HG02763 (cell line): Measurements from ENCODE around the gene SMARCE1.

ENCODE experiments used
- ATAC-seq: cut with Tn5 transposase; IDR thresholded peaks from one replicate; pipeline ENCODE4 v1.9.1; 2021; ENCODE audit warnings: mild to moderate bottlenecking, moderate library complexity; ENCODE audit not compliant: unreplicated experiment

Gene SMARCE1

DNA sequence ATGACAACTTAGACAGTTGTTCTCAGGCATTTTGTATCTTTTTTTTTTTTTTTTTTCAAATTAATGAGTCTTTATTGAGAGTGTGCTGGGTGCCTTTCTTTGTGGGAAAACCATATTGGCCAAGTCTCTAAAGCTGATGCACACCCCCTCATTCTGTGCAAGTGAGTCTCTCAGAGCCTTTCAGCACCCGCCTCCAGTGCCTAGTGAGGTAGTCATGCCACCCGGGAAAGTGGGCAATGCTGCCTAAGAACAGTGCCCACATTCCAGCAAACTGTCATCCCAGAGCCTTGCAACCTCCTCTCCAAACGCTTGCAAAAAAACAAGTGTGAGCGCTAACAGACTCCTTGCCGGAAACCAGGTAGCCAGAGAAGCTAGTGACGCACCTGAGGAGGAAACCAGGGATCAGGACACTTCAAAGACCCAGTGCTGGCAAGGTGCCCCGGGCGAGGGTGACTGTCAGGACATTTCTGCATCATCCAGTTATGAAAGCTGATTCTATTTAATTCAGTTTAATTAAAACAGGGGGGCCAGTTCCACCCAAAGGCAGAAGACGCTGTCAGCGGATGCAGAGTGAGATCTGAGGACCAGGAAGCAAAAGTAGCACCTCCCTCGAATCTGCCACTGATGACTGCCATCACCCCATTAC is 34.9 kb downstream of the SMARCE1 start:
- no peak for ATAC-seq

DNA sequence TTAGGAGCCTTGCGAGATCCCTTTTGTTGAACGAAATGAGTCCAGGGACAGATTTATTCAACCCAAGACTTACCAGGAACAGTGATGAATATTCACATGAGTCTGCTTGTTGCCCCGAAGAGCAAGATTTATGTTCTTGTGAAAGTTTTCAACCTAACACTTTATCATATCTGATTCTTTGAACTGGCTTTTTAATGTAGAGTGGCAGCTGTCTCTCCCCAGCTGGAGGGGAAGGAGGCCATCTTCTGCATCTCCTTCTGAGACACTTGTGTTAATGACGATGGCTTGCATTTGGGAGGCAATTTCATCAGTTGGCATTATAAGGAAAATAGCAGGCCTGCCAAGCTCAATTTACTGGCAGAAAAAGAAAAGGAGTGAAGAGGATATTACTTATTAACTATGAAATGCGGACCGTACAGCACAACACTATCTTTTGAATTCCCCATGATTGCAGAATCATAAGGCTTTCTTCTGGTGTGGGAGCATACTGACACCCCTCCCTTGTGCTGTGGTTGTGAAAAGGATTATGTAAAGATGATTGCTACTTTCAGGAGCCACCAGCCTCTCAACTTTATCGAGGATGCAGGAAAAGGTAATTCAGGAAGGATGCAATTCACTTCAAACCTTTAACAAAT is 35.7 kb downstream of the SMARCE1 start:
- no peak for ATAC-seq

DNA sequence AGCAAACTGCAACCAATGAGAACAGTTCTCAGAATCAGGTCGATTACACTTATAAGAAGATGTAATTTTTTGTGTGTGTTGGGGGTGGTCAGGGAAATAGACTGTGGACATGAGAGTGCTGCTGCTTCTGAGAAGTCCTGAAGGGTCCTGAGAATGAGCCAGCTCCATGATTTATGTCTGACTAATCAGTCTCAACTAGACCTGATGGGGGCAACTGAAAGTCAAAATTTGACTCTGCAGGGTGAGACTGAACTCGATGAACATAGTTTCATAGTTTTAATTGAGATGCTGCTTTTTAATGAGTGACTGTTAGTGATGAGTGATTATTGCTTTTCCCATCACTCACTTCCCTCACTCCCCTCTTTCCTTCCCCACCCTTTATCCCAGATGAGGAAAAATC is 37.3 kb downstream of the SMARCE1 start:
- no peak for ATAC-seq

DNA sequence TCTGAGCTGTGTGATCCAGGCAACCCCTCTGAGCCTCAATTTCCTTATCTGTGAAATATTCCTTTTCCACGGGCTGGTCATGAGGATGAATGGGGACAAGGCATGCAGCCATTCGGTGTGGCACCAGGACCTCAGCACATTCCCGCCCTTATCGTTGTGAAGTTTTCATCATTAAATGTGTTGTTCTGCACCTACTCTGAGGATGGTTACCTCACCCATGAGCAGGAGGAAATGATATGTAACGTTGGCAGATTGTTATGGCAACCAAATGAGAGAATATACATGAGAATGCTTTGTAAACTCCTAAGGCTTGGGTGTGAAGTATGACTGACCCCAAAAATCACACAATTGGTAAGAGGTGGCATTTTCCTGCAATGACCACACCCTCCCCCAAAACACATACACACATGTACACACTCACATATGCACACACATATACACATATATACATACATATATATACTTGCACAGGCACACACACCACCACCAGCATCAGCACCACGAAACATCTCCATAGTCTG is 39.5 kb downstream of the SMARCE1 start:
- no peak for ATAC-seq

DNA sequence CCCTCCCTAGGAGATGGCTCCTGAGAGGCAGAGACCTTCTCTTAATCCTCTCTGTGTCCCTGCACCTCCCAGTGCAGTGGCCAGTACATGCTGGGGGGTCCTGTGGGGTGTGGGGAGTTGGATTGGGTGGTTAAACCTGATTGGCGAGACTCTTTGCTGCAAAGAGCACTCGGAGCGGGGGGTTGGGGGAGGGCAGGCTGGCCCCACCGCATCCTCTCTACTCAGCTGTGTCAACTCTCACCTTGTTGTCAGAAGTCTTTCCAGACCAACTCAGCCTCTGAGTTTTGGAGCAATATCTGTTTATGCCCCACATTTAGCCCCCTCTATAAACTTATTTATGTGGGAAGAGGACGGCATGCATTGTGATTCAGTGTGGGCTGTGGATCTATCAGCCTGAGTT is 40.0 kb downstream of the SMARCE1 start:
- no peak for ATAC-seq

DNA sequence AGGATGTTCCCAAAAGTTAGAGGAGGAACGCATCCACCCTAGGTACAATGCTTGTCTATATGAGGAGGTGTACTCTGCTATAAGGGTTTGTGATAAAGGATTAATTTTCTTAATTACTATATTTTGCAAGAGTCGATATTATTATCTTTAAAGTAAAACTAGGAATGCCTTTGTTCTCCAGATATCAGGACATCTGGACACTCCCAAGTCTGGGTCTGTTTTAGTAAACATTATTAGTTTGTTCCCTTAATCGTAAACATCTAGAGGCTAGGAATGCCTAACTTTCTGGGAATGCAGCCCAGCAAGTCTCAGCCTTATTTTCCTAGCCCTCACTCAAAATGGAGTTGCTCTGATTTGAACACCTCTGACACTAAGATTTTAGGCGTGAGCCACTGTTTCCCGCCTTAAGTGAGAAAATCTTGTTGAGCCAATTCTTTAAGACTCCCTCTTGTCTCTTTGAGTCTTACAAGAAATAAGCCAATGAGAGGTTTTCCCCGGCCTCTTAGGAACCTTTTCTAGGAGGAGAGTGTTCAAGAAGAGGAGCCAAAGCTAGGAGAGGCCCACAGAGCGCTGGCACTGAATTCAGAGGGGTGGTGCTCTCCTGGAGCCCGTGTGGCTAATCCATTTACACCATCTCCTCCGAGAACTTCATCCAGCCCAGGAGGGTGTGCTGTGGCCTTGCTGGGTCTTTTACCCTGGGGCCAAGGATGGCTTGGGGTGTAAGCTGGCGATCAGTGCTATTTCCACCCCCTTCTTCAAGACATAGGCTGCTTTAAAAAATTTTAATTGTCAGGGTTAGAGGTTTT is 40.9 kb downstream of the SMARCE1 start:
- ATAC-seq, result no peak

DNA sequence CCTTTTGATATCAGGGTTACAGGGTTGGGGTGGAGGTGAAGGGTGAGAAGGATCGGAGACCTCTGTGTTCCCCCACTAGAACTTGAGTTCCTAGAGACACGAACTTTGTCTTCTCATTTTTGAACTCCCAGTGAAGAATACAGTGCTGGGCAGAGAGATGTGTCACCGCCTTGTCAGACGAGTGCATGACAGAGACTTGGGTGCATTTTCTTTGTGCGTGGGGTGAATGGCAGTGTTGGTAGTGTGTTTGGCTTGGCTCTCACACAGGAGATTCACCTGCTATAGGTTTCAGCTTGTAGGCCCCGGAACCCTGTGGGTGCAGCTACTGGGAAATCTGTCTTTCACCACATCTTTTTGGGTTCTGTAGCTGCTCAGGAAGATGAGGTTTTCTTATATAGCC is 42.3 kb downstream of the SMARCE1 start:
- ATAC-seq, result no peak

DNA sequence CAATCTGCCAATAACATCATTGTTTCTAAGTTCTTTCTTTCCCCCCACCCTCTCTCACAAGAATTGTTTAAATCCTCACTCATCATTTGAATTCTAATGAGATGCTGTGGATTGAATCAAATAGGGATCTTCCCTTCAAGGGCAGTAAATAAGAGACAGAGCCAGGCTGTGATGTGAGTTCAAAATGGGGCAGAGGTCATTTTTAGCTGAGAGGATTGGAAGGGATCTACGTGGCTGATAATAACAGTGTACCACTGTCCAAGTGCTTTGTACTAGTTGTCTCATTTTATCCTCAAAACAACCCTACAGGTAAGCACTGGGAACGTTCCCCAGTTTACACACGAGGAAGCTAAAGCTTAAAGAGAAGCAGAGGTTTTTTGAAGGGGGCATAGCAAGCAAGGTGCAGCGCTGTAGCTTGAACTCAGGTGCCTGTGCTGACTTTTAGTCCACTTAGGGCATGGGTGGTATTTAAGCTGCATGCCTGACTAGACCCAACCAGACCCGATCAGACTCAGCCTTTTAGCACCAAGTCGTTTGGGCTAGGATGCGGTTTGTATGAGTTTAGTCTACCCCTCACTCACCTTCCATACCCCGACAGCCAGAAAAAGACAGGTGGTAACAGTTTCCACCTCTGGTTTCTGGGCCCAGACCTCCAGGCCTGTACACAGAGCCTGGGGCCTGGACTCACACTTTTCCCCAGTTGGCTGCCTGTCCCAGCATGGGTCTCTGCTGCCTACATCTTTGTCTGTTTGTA is 43.1 kb downstream of the SMARCE1 start:
- ATAC-seq, result no peak

DNA sequence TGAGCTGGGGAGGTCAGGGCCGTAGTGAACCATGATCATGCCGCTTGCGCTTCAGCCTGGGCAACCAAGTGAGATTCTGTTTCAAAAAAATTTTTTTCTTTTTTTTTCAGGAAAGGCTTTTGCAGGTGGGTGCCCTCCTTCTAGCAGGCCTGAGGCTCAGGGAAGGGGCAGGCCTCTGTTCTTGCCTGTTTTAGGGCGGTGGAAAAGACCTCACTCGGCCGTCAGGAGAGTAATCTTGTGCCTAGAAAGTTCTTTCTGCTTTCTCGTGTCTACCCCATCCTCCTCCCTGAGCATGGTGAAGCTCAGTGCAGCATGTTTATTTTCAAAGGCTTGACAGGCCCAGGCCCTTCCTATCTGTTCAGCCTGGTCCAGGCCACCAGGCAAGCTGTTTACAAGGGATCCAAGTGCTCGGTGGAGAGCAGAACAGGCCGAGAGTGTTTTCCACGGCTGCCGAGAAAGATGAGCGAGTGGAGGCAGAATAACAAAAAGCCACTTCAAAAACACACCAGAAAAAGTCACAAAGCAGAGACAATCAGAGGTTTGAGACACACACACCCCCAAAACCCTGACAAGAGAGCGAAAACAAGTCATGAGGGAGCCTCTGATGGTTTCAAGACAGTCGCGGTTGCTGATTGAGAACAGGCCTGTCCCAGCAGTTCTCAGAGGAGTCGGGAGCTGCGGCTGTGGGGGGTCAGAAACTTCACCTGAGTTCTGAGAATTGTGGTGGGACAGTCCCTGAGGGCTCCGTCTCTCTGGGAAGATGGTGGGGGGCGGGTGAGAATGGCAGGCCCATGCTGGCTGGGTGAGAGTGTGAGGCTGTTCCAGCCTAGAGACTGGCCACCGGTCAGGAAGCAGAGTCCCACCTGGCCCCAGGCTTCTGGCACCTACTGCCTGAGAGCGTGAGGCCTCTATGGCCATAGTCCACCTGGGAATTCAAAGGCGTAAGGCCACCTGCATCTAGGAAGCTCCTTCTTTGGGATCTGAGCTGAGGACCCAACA is 44.9 kb downstream of the SMARCE1 start:
- no peak for ATAC-seq

DNA sequence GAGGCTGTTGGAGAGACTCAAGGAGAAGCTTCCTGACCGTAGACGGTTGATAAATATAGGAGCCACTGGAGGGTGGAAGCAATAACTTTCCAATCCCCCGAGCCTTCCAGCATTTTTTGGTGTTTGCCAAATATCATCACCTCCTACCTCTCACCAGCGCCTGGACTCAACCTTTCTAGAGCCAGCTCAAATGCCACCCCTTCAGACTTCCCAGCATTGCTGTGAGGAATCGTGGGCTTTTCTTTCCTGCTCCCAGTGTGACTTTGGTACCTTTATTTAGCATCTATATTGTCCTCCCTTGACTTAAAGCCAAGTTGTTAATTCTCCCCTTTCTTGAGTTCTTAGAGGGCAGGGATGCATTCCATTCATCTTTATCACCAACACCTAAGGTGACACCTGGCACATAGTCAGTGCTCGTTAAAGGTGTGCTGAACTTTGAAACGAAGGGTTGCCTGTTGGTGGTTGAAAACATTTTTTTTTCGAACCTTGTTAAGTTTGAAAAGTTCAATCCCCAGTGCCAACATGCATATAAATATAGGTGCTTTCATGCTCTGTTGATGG is 47.1 kb downstream of the SMARCE1 start:
- no peak for ATAC-seq

DNA sequence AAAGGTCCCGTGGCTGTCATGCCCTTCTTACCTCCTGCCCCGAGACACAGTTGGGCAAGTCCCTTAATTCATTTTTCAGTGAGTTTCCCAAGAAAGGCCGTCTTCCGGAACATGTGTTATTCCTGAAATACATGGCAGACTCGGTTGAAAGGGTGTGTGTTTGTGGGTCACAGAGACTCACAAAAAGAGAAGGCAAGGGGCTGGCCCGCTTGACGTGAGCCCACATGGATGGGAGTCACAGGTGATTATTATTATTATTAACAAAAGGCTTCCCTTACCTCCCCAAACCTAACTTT is 48.2 kb downstream of the SMARCE1 start:
- no peak for ATAC-seq

DNA sequence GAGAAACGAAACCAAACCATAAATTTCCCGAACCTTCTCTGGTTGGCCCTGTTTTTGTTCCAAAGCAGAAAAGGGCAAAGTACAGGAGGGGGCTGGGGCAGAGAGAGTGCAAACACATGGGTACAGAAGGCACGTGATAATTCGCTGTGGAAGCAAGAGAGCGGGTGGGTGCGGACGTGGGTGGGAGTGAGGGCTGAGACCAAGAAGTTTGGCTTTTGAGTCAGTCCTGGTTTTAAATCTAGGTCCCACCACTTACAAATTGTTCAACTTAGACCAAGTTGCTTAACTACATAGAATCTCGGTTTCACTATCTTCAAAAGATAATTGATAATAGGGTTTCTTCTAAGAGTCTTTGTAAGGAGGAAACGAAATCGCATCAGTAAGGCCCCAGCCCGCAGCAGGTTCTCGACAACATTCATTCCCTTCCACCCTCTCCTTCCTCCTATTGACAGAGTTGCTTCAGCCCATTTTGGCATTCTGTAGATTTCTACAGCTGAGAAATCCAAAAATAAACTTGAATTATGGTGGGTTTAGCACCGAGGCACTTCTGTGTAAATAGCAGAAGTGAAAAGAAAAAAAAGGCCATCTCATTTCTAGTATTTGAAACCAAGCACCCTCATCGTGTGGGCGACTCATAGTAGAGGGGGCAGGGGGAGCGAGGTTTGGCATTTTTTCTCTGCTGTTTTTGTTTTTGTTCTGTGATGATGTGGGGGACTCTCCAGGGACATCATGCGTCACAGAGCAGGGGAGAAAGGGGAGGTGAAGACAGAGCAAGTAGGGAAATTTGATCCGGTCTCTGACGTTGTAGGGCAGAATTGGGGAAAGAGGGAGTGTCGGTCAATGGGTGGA is 48.8 kb downstream of the SMARCE1 start:
- ATAC-seq, result peak; percentile 54

DNA sequence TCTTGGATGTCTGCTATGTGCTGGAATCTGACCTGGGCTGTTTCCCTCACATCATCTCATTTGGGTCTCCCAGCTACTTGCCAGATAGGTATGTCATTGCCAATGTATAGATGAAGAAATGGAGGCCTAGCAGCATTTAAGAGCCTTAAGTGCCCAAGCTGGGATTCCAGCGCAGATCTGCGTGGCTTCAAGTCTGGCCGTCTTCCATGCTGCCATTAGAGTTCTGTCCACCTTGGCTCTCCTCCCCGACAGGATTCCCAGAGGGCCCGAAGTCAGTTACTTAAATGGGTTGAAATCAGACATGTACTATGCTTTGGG is 49.4 kb downstream of the SMARCE1 start:
- ATAC-seq, result no peak

DNA sequence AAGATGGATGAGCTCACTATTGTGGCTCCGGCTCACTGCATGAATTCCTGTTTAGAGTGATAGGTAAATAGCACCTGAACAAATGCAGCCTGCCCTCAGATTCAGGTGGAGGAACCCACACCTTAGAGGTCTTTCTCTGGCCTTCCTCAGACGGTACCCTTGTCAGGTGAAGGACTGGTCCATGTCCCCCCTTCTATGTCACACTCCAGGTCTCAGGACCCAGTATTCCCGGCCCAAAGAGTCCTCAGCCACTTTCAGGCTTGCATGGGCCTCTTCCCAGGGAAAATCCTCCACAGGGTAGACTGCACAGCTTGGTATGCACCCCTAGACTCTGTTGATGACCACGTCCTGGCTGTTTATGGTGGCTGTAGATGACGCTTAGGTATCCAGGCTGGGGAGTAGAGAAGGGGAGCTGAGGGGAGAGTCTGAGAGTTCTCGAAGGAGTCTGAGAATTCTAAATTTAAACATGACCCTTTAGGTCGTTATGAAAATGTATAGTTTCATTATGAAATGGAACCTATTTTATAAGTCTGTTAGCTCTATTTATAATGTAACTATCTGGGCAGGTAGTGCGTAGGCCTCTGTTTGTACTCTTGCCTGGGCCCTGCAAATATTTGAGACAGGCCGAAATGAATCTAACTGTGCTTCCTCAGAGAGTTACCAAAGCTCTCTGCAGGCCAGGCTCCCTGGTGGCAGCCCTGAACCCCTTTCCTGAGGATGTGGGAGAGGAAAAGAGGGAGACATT is 49.9 kb downstream of the SMARCE1 start:
- ATAC-seq, result no peak

DNA sequence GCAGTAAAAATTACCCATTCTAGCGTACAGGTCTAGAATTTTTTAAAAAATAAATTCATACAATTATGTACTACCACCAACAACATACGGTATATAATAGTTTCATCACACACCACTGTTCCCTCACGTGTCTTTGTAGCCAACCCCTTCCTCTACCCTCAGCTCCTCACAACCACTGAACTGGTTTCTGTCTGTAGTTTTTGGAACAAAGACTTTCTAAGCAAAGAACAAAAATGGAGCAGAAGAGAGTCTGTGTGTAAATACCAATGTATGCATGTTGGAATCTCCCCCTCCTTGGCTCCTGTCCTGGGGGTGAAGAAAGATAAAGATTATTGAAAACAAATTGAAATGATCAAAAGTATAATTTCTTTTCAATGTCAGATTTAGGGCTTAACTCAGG is 50.5 kb downstream of the SMARCE1 start:
- no peak for ATAC-seq

DNA sequence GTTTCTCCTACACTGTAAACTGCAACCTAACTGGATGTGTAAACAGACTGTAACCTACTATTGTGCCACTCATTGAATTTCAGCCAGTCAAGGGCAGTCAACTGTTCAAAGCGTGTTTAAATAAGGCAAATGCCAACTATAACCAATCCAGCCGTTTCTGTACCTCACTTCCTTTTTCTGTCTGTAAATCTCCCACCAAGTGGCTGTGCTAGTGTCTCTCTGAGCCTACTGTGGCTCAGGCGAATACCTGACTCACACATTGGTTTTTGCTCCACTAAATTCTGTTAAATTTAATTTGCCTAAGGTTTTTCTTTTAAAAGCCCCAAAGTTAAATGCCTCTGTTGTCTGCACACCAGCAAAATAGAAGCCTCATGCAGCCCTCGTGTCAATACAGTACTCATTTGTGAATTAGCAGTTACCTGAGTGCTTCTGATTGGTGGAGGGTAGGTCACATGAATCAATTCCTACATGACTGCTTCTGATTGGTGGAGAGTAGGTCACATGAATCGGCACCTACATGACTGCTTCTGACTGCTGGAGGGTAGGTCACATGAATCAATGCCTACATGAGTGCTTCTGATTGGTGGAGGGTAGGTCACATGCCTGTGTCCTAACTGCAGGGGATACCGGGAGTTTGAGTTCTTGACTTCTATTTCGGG is 51.2 kb downstream of the SMARCE1 start:
- ATAC-seq, result no peak

DNA sequence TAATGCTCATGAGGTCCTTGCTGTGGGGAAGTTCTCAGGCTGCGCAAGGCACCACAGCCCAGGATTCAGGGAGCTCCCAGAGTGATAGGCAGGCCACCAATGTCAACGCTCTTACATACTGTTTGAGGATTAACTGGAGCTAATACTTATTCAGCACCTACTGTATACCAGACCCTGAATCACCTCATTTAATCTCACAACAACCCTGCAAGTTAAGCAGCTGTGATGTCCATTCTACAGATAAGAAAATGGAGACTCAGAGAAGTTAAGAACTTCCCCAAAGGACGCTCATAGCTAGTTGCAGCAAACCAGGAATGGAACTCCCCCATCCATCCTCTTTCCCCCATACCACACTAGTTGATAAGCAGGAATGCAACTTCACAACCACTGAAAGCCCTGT is 56.9 kb downstream of the SMARCE1 start:
- no peak for ATAC-seq

DNA sequence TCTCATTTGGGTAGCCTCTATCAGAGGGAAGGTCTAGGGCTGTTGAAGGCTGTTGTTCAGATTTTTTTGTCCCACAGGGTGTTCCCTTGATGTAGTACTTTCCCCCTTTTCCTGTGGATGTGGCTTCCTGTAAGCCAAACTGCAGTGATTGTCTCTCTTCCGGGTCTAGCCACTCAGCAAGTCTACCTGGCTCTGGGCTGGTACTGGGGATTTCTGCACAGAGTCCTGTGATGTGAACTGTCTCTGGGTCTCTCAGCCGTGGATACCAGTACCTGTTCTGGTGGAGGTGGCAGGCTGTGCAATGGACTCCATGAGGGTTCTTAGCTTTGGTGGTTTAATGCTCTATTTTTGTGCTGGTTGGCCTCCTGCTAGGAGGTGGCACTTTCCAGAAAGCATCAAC is 59.1 kb downstream of the SMARCE1 start:
- ATAC-seq, result no peak
